ENCODE data around the gene MYH7.
"Not testable (repeated sequence)": the region's sequence is repeated elsewhere in the genome, so short reads cannot be mapped to it uniquely, and the experiment has no call there.

Gene MYH7

DNA sequence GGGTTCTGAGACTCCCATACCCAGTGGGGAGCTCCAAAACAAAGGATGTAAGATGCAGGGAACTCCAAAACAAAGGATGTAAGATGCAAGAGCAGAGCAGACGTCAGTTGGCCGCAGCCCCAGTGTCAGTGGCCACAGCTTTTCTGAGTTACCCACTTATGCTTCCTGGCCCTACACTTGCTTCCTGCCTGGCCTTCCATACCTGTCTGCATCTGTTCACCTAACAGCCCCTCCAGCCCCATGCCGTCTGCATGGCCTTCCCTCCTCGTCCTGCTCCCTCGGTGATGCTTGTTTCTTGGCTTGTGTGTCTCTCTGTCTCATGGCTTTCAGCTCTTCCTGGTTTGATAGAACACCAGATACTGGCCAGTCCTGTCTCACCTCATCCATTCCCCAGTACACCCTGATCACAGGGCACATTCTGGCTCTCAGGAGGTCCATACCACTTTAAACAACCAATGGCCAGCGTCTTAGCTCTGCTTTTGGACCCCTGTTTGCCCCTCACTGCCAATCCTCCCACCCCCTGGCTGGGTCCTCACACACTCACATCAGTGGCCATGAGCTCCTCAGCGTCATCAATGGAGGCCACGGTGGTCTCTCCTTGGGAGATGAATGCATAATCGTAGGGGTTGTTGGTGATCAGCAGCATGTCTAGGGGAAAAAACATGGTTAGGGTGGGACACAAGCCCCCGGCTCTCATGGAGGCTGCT lies 5.3 kb downstream of the MYH7 start:
- Histone ChIP-seq H3K36me3 (ENCODE audit: control insufficient read depth in 2 of 2, insufficient read depth in 2 of 2, low read length in 2 of 2) (no peaks in the 10 kb centered on the region), H3K9me3 (ENCODE audit: control insufficient read depth in 2 of 2, low read length in 2 of 2) (no peaks in the 10 kb centered on the region), H3K9ac (ENCODE audit: low read length in 2 of 2) (no peak overlapping the region), H3K27me3 (ENCODE audit: control insufficient read depth in 1 of 2, insufficient read depth in 2 of 2, low read length in 2 of 2) (peaks cover 0 to 4% of the 10 kb centered on the region in 2 donors), H3K4me1 (ENCODE audit: control insufficient read depth, insufficient read depth, low read length) (no peaks in the 10 kb centered on the region), H3K27ac (ENCODE audit: low read length) (no peak overlapping the region), H3K4me3 (ENCODE audit: low read length in 2 of 2) (no peak overlapping the region)

DNA sequence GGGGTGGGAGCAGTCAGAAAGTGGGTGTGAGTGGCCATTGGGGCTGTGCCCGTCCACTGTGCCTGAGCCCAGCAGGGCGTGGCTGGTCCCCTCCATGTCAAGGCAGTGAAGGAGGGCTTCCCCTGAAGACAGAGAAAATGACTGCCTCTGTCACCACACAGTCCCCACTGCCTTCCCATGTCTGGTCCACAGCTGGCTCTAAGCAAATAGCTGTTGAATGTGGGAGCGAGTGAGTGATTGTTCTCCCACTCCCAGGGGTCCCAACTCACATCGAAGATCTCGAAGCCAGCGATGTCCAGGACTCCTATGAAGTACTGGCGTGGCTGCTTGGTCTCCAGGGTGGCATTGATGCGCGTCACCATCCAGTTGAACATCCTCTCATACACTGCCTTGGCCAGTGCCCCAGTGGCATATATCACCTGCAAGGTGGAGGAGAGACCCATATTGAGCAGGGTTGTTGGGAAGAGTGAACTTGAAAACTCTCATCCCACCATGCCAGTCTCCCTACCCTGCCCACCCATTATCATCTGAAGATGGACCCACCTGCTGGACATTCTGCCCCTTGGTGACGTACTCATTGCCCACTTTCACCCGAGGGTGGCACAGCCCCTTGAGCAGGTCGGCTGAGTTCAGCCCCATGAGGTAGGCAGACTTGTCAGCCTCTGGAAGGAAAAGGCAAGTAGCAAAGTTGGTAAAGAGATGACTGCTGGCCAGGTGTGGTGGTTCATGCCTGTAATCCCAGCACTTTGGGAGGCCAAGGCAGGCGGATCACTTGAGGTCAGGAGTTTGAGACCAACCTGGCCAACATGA lies 6.6 kb downstream of the MYH7 start:
- Histone ChIP-seq H3K9ac (ENCODE audit: low read length in 2 of 2) (no peak overlapping the region), H3K36me3 (ENCODE audit: control insufficient read depth in 2 of 2, insufficient read depth in 2 of 2, low read length in 2 of 2) (no peaks in the 10 kb centered on the region), H3K4me1 (ENCODE audit: control insufficient read depth, insufficient read depth, low read length) (no peaks in the 10 kb centered on the region), H3K27ac (ENCODE audit: low read length) (no peak overlapping the region), H3K4me3 (ENCODE audit: low read length in 2 of 2) (no peak overlapping the region), H3K9me3 (ENCODE audit: control insufficient read depth in 2 of 2, low read length in 2 of 2) (no peaks in the 10 kb centered on the region), H3K27me3 (ENCODE audit: control insufficient read depth in 1 of 2, insufficient read depth in 2 of 2, low read length in 2 of 2) (peaks cover 0 to 4% of the 10 kb centered on the region in 2 donors)

DNA sequence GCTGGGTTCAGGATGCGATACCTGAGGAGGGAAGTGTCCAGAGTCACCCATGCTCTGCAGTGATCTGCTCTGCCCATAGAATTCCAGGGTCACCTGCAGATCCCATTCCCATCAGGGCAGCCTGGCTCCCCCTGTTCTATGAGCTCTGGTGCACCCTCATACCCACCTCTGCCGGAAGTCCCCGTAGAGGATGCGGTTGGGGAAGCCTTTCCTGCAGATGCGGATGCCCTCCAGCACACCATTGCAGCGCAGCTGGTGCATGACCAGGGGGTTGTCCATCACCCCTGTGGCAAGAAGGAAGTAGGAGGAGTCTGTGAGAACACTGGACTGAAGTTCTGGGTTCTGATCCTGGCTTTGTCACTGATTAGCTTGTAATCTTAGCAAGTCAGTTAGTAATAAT lies 9.7 kb downstream of the MYH7 start:
- not testable (repeated sequence) for H3K27me3 ChIP-seq (ENCODE audit: control insufficient read depth in 1 of 2, insufficient read depth in 2 of 2, low read length in 2 of 2); H3K27ac ChIP-seq (ENCODE audit: low read length); H3K9me3 ChIP-seq (ENCODE audit: control insufficient read depth in 2 of 2, low read length in 2 of 2); H3K36me3 ChIP-seq (ENCODE audit: control insufficient read depth in 2 of 2, insufficient read depth in 2 of 2, low read length in 2 of 2); H3K4me3 ChIP-seq (ENCODE audit: low read length in 2 of 2); H3K4me1 ChIP-seq (ENCODE audit: control insufficient read depth, insufficient read depth, low read length); H3K9ac ChIP-seq (ENCODE audit: low read length in 2 of 2)

DNA sequence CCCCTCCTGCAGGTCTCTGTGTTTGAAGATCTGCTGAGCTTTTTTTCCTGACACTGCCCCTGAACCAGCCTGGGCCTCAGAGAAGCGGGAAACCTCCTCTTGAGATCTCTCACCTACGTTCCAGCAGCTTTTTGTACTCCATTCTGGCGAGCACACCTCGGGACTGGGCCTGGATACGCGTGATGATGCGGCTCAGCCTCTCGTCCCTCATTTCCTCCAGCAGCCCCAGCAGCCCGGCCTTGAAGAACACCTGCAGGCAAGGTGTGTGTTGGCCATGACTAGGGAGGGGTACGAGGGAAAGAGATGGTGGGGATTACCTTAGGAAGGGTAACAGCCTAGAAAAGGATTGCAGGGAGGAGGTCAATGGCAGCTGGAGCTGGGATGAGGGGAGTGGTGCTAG lies 10.3 kb downstream of the MYH7 start:
- H3K9me3 ChIP-seq (ENCODE audit: control insufficient read depth in 2 of 2, low read length in 2 of 2): no peaks in the 10 kb centered on the region
- peaks cover 0 to 4% of the 10 kb centered on the region in 2 donors for H3K27me3 ChIP-seq (ENCODE audit: control insufficient read depth in 1 of 2, insufficient read depth in 2 of 2, low read length in 2 of 2)
- H3K27ac ChIP-seq (ENCODE audit: low read length): no peak overlapping the region
- H3K36me3 ChIP-seq (ENCODE audit: control insufficient read depth in 2 of 2, insufficient read depth in 2 of 2, low read length in 2 of 2): no peaks in the 10 kb centered on the region
- H3K4me1 ChIP-seq (ENCODE audit: control insufficient read depth, insufficient read depth, low read length): no peaks in the 10 kb centered on the region
- H3K9ac ChIP-seq (ENCODE audit: low read length in 2 of 2): no peak overlapping the region
- no peak overlapping the region for H3K4me3 ChIP-seq (ENCODE audit: low read length in 2 of 2)

DNA sequence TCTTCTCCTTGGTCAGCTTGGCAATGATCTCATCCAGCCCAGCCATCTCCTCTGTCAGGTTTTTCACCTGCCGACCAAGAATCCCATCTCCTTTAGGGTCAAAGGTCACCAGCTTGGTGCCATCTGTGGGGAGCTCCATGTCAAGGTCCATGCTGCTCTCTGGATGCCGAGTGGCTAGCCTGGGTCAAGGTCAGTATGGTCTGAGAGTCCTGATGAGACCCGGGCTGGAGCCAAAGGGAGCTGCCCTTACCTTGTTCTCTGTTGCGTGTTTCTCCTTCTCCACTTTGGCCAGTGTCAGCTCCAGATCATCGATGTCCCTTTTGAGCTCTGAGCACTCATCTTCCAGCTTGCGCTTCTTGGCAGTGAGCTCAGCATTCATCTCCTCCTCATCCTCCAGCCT lies 11.8 kb downstream of the MYH7 start:
- H3K9ac ChIP-seq (ENCODE audit: low read length in 2 of 2): no peak overlapping the region
- no peaks in the 10 kb centered on the region for H3K4me1 ChIP-seq (ENCODE audit: control insufficient read depth, insufficient read depth, low read length)
- H3K4me3 ChIP-seq (ENCODE audit: low read length in 2 of 2): no peak overlapping the region
- no peaks in the 10 kb centered on the region for H3K36me3 ChIP-seq (ENCODE audit: control insufficient read depth in 2 of 2, insufficient read depth in 2 of 2, low read length in 2 of 2)
- no peak overlapping the region for H3K27ac ChIP-seq (ENCODE audit: low read length)
- no peaks in the 10 kb centered on the region for H3K9me3 ChIP-seq (ENCODE audit: control insufficient read depth in 2 of 2, low read length in 2 of 2)
- H3K27me3 ChIP-seq (ENCODE audit: control insufficient read depth in 1 of 2, insufficient read depth in 2 of 2, low read length in 2 of 2): peaks cover 0 to 2% of the 10 kb centered on the region in 2 donors

DNA sequence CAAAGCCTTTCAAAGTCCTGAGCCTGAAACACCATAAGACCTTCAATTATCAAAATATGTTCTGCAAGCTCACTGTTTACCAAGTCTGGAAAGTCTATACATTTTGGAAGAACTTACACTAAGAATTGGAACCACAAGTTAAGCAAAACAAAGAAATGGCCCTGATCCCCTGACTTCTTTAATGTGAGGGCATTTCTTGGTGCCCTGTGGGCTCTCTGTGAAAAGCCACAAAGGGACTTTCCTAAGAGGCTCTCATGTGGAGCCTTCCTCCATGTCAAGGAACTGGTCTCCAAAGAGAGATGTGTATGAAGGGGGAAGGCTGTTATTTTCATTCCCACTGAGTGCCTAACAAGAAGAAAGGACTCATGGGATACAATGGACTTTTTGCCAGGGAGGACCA lies 13.9 kb downstream of the MYH7 start:
- no peak overlapping the region for H3K4me3 ChIP-seq (ENCODE audit: low read length in 2 of 2)
- no peak overlapping the region for H3K9ac ChIP-seq (ENCODE audit: low read length in 2 of 2)
- peaks cover 0 to 2% of the 10 kb centered on the region in 2 donors for H3K27me3 ChIP-seq (ENCODE audit: control insufficient read depth in 1 of 2, insufficient read depth in 2 of 2, low read length in 2 of 2)
- no peaks in the 10 kb centered on the region for H3K9me3 ChIP-seq (ENCODE audit: control insufficient read depth in 2 of 2, low read length in 2 of 2)
- no peaks in the 10 kb centered on the region for H3K36me3 ChIP-seq (ENCODE audit: control insufficient read depth in 2 of 2, insufficient read depth in 2 of 2, low read length in 2 of 2)
- H3K4me1 ChIP-seq (ENCODE audit: control insufficient read depth, insufficient read depth, low read length): no peaks in the 10 kb centered on the region
- no peak overlapping the region for H3K27ac ChIP-seq (ENCODE audit: low read length)

DNA sequence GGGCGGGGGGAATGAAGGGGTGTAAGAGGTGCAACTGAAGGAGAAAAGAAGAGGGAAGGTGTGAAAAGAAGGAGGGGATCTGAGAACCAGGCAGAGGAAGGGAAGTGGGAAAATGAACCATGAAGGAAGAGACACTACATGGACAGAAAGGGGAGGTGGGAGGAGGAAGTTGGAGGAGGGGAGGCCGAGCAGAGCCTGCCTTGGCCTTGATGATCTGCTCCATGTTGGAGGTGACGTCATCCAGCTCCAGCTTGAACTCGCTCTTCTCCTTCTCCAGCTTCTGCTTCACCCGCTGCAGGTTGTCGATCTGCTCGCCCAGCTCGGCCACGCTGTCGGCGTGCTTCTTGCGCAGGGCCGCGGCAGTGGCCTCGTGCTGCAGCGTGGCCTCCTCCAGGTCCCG lies 15.8 kb downstream of the MYH7 start:
- H3K9me3 ChIP-seq (ENCODE audit: control insufficient read depth in 2 of 2, low read length in 2 of 2); H3K27ac ChIP-seq (ENCODE audit: low read length); H3K4me3 ChIP-seq (ENCODE audit: low read length in 2 of 2); H3K36me3 ChIP-seq (ENCODE audit: control insufficient read depth in 2 of 2, insufficient read depth in 2 of 2, low read length in 2 of 2); H3K27me3 ChIP-seq (ENCODE audit: control insufficient read depth in 1 of 2, insufficient read depth in 2 of 2, low read length in 2 of 2); H3K4me1 ChIP-seq (ENCODE audit: control insufficient read depth, insufficient read depth, low read length); H3K9ac ChIP-seq (ENCODE audit: low read length in 2 of 2): not testable (repeated sequence)

DNA sequence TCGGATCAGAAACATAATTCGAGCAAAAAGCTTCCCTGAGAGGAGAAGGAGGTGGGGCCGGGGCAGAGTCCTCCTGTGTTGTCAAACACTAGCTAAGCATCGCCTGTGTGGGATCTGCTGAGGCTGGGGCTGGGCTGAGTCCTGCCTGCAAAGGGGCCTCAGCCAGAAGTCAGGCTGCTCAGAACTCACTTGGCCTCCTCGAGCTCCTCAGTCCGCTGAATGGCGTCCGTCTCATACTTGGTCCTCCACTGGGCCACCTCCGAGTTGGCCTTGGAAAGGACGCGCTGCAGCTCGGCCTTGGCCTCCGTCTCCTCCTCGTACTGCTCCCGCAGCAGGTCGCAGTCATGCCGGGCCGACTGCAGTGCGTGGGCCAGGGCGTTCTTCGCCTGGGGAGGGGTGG lies 17.4 kb downstream of the MYH7 start:
- H3K9ac ChIP-seq (ENCODE audit: low read length in 2 of 2): no peak overlapping the region
- no peak overlapping the region for H3K4me3 ChIP-seq (ENCODE audit: low read length in 2 of 2)
- no peaks in the 10 kb centered on the region for H3K9me3 ChIP-seq (ENCODE audit: control insufficient read depth in 2 of 2, low read length in 2 of 2)
- peaks cover 0 to 2% of the 10 kb centered on the region in 2 donors for H3K27me3 ChIP-seq (ENCODE audit: control insufficient read depth in 1 of 2, insufficient read depth in 2 of 2, low read length in 2 of 2)
- H3K27ac ChIP-seq (ENCODE audit: low read length): no peak overlapping the region
- H3K4me1 ChIP-seq (ENCODE audit: control insufficient read depth, insufficient read depth, low read length): no peaks in the 10 kb centered on the region
- H3K36me3 ChIP-seq (ENCODE audit: control insufficient read depth in 2 of 2, insufficient read depth in 2 of 2, low read length in 2 of 2): no peaks in the 10 kb centered on the region

DNA sequence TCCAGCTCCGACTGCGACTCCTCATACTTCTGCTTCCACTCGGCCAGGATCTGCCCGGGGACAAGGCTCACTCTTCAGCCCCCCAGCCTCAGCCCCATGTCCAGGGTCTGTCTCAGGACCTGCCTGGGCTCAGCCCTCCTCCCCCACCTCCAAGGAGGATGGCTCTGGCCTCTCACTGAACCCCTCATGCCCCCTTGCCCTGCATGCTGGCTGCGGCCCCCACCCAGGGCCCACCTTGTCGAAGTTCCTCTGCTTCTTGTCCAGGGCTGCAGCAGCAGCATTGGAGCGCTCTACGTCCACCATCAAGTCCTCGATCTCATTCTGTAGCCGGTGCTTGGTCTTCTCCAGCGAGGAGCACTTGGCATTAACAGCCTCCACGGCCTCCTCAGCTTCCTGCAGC lies 18.2 kb downstream of the MYH7 start:
- H3K27me3 ChIP-seq (ENCODE audit: control insufficient read depth in 1 of 2, insufficient read depth in 2 of 2, low read length in 2 of 2); H3K9me3 ChIP-seq (ENCODE audit: control insufficient read depth in 2 of 2, low read length in 2 of 2); H3K4me3 ChIP-seq (ENCODE audit: low read length in 2 of 2); H3K9ac ChIP-seq (ENCODE audit: low read length in 2 of 2); H3K4me1 ChIP-seq (ENCODE audit: control insufficient read depth, insufficient read depth, low read length); H3K27ac ChIP-seq (ENCODE audit: low read length); H3K36me3 ChIP-seq (ENCODE audit: control insufficient read depth in 2 of 2, insufficient read depth in 2 of 2, low read length in 2 of 2): not testable (repeated sequence)

DNA sequence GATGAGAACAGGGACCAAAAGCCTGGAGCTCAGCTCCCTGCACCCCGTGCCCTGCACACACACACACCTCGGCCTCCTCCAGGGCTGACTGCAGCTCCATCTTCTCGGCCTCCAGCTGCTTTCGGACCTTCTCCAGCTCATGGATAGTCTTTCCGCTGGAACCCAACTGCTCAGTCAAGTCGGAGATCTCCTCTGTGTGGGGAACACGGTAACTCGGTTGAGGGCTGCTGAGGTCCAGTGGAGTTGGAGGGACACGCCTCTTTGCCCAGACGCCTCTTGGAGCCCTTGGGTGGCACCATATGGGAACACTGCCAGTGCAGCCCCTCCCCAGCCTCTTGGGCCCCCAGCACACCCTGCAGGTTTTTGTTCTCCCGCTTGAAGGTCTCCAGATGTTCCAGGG lies 18.7 kb downstream of the MYH7 start:
- H3K9ac ChIP-seq (ENCODE audit: low read length in 2 of 2): no peak overlapping the region
- H3K9me3 ChIP-seq (ENCODE audit: control insufficient read depth in 2 of 2, low read length in 2 of 2): no peaks in the 10 kb centered on the region
- no peaks in the 10 kb centered on the region for H3K36me3 ChIP-seq (ENCODE audit: control insufficient read depth in 2 of 2, insufficient read depth in 2 of 2, low read length in 2 of 2)
- H3K4me1 ChIP-seq (ENCODE audit: control insufficient read depth, insufficient read depth, low read length): no peaks in the 10 kb centered on the region
- peaks cover 4% of the 10 kb centered on the region in 2 donors for H3K27me3 ChIP-seq (ENCODE audit: control insufficient read depth in 1 of 2, insufficient read depth in 2 of 2, low read length in 2 of 2)
- H3K27ac ChIP-seq (ENCODE audit: low read length): no peak overlapping the region
- H3K4me3 ChIP-seq (ENCODE audit: low read length in 2 of 2): no peak overlapping the region
